Astrocyte (in vitro differentiated cells and primary cell): ENCODE data around the gene WNT7B. TPM values are rescaled to one million over a fixed set of nuclear protein-coding genes. Genes with fewer than 3 reads are reported as not detected.

Source experiments
- DNase-seq: peaks from one replicate; pipeline ENCODE4 v3.0.0-alpha.2; 2010; ENCODE audit warnings: low read depth
- FAIRE-seq: peaks from 2 replicates; lab custom pipeline; 2011; peaks lifted over from hg19 to GRCh38; lab: Jason Lieb, UNC
- H2AFZ ChIP-seq: 2 replicates; pipeline ENCODE4 v1.6.0; 2012; ENCODE audit warnings: low read depth, low read length, inconsistent platforms
- H3K27ac ChIP-seq: 2 replicates; pipeline ENCODE4 v1.5.1; 2011; ENCODE audit warnings: low read depth, low read length, inconsistent platforms
- H3K27me3 ChIP-seq: 2 replicates; pipeline ENCODE4 v1.6.0; 2011; ENCODE audit warnings: low read length, inconsistent platforms; ENCODE audit not compliant: insufficient read depth
- H3K36me3 ChIP-seq: 2 replicates; pipeline ENCODE4 v1.5.1; 2011; ENCODE audit warnings: low read length, inconsistent platforms; ENCODE audit not compliant: insufficient read depth
- H3K4me1 ChIP-seq: 2 replicates; pipeline ENCODE4 v1.5.1; 2011; ENCODE audit warnings: low read length, inconsistent platforms; ENCODE audit not compliant: insufficient read depth
- H3K4me2 ChIP-seq: 2 replicates; pipeline ENCODE4 v1.6.0; 2012; ENCODE audit warnings: low read length, inconsistent platforms
- H3K4me3 ChIP-seq: 2 replicates; pipeline ENCODE4 v1.5.1; 2011; ENCODE audit warnings: low read depth, mild to moderate bottlenecking, low read length, inconsistent platforms; ENCODE audit not compliant: insufficient read depth
- H3K79me2 ChIP-seq: 2 replicates; pipeline ENCODE4 v1.6.0; 2012; ENCODE audit warnings: mild to moderate bottlenecking, low read length, inconsistent platforms; ENCODE audit not compliant: insufficient read depth
- H3K9ac ChIP-seq: 2 replicates; pipeline ENCODE4 v1.6.0; 2012; ENCODE audit warnings: mild to moderate bottlenecking, low read length, inconsistent platforms
- H3K9me3 ChIP-seq: 2 replicates; pipeline ENCODE4 v1.5.1; 2012; ENCODE audit warnings: low read depth, mild to moderate bottlenecking, low read length, inconsistent platforms; ENCODE audit not compliant: insufficient read depth
- H4K20me1 ChIP-seq: 2 replicates; pipeline ENCODE4 v1.6.0; 2012; ENCODE audit warnings: low read length, inconsistent platforms; ENCODE audit not compliant: insufficient read depth
- H3K27ac Mint-ChIP-seq: one replicate; pipeline ENCODE4 v1.8.0; 2021; ENCODE audit warnings: mild to moderate bottlenecking, mixed read lengths; ENCODE audit not compliant: unreplicated experiment
- H3K27me3 Mint-ChIP-seq: one replicate; pipeline ENCODE4 v1.8.0; 2021; ENCODE audit warnings: low read depth, mixed read lengths; ENCODE audit not compliant: unreplicated experiment
- H3K36me3 Mint-ChIP-seq: one replicate; pipeline ENCODE4 v1.8.0; 2021; ENCODE audit warnings: low read depth, mixed read lengths; ENCODE audit not compliant: unreplicated experiment
- H3K4me1 Mint-ChIP-seq: one replicate; pipeline ENCODE4 v1.8.0; 2021; ENCODE audit warnings: low read depth, mixed read lengths; ENCODE audit not compliant: unreplicated experiment
- H3K4me3 Mint-ChIP-seq: one replicate; pipeline ENCODE4 v1.8.0; 2021; ENCODE audit warnings: mild to moderate bottlenecking, moderate library complexity, mixed read lengths; ENCODE audit not compliant: unreplicated experiment
- H3K9me3 Mint-ChIP-seq: one replicate; pipeline ENCODE4 v1.8.0; 2021; ENCODE audit warnings: mild to moderate bottlenecking, mixed read lengths; ENCODE audit not compliant: unreplicated experiment
- EZH2 ChIP-seq: IDR thresholded peaks from 2 replicates; pipeline ENCODE4 v1.6.1; 2012; ENCODE audit warnings: mild to moderate bottlenecking, low read length, inconsistent platforms; ENCODE audit not compliant: insufficient read depth
- total RNA-seq: library from RNA; stranded (reverse); gene quantifications from 2 replicates; pipeline ENCODE4 v1.2.1, GENCODE V29; 2021
- TF ChIP-seq, protein P1 (sequence below): IDR thresholded peaks from 2 replicates; pipeline ENCODE4 v1.5.1; 2011; ENCODE audit warnings: low read depth, mild to moderate bottlenecking, inconsistent platforms, low read length, moderate library complexity; ENCODE audit not compliant: insufficient read depth

Gene WNT7B
- total RNA-seq, 1 donor from 2014 or later, result 1.7 TPM

DNA sequence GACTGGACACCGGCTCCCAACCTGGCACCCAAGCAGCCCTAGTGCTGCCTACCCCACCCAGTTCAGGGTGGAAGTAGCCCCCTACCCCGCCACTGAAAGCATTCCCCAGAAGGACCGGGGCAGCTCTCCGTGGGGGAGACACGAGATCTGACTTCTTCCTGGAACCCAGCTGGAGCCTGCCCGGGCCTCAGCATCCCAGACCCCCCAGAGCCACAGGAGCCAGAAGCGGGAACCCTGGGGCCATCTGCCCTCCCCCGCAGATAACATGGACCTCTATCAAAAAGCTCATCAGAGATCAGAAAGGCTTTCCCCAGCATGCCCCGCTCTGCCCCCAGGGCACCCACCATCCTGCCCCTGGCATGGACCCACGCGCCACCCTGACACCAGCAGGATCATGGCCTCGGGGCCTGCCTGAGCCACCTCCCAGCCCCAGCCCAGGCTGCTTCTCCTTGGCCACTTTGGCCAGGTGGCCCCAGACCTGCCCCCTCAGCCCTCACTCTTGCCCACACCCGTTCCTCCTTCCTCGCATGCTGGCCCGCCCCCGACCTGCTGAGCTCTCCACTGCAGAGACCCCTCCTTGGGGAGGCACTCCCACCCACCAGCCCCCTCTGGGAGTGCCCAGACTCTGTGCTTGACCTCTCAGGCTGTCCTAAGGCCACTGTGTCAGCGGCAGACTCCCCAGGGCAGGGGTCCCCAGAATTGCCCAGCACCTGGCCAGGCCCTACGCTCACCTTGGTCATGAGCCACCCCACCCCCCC, 17.1 kb downstream of the WNT7B start:
- Histone ChIP-seq H3K4me3 (no peak overlapping the region), H3K79me2 (peaks cover 97% of the 10 kb centered on the region), H2AFZ (no peak overlapping the region), H3K27me3 (no peaks in the 10 kb centered on the region), H4K20me1 (peaks cover 91% of the 10 kb centered on the region), H3K9ac (no peak overlapping the region), H3K27ac (no peak overlapping the region), H3K36me3 (no peaks in the 10 kb centered on the region), H3K9me3 (no peaks in the 10 kb centered on the region), H3K4me2 (no peak overlapping the region), H3K4me1 (peaks cover 2% of the 10 kb centered on the region)
- Mint-ChIP-seq H3K9me3 (no peaks in the 10 kb centered on the region), H3K27me3 (peaks cover 18% of the 10 kb centered on the region), H3K4me3 (no peak overlapping the region), H3K27ac (no peak overlapping the region), H3K36me3 (no peaks in the 10 kb centered on the region), H3K4me1 (no peaks in the 10 kb centered on the region)
- FAIRE-seq (no peak), DNase-seq (no peak)
- no peak for TF ChIP-seq EZH2
- TF ChIP-seq, protein P1, sequence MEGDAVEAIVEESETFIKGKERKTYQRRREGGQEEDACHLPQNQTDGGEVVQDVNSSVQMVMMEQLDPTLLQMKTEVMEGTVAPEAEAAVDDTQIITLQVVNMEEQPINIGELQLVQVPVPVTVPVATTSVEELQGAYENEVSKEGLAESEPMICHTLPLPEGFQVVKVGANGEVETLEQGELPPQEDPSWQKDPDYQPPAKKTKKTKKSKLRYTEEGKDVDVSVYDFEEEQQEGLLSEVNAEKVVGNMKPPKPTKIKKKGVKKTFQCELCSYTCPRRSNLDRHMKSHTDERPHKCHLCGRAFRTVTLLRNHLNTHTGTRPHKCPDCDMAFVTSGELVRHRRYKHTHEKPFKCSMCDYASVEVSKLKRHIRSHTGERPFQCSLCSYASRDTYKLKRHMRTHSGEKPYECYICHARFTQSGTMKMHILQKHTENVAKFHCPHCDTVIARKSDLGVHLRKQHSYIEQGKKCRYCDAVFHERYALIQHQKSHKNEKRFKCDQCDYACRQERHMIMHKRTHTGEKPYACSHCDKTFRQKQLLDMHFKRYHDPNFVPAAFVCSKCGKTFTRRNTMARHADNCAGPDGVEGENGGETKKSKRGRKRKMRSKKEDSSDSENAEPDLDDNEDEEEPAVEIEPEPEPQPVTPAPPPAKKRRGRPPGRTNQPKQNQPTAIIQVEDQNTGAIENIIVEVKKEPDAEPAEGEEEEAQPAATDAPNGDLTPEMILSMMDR, result no peak

DNA sequence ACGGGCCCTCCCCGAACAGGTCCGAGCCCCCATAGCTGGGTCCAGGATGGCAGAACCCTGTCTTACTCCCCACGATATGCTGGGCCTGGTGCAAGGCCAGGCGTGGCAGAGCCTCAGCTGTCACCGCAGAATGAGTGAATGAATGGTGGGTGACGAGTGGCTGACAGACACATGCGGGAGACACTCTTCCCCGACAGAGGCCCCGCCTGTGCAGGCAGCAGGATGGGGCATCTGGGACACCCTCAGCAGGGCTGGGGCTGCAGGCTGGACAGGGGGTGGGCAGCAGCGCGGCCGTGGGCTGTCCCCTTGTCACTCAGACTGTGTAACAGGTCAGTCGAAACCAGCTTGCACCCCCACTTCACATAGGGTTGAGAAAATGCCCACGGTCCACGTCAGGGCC, 18.0 kb downstream of the WNT7B start:
- no peak overlapping the region for H3K4me2 ChIP-seq
- no peak overlapping the region for H2AFZ ChIP-seq
- H3K36me3 ChIP-seq, result no peaks in the 10 kb centered on the region
- TF ChIP-seq, protein P1, result no peak
- TF ChIP-seq EZH2, result no peak
- peaks cover 97% of the 10 kb centered on the region for H3K79me2 ChIP-seq
- no peak for FAIRE-seq
- H3K27me3 ChIP-seq, result no peaks in the 10 kb centered on the region
- no peaks in the 10 kb centered on the region for H3K36me3 Mint-ChIP-seq
- no peaks in the 10 kb centered on the region for H3K4me1 Mint-ChIP-seq
- H3K4me3 ChIP-seq, result no peak overlapping the region
- H4K20me1 ChIP-seq, result peaks cover 89% of the 10 kb centered on the region
- no peak for DNase-seq
- peaks cover 2% of the 10 kb centered on the region for H3K4me1 ChIP-seq
- H3K9me3 ChIP-seq, result no peaks in the 10 kb centered on the region
- H3K27ac Mint-ChIP-seq, result no peak overlapping the region
- H3K9me3 Mint-ChIP-seq, result no peaks in the 10 kb centered on the region
- no peak overlapping the region for H3K4me3 Mint-ChIP-seq
- no peak overlapping the region for H3K27ac ChIP-seq
- H3K27me3 Mint-ChIP-seq, result peaks cover 17% of the 10 kb centered on the region
- H3K9ac ChIP-seq, result no peak overlapping the region

DNA sequence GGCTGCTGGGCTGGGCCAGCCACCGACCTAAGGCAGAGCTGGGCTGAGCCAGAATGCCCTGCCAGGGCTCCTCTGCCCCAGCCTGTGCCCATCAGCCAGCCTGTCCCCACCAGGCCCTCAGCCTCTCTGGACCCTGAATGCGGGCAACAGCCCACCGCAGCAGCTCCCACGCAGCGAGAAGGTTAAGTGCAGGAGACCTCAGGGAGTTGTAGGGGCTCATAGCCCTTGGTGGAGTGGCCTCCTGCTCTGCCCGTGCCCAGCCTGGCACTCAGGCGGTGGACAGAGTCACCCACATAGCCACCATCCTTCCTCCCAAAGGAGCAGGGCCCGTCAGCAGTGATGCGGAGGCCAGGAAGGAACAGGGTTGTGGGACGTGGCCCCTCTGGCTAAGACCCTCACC, 19.1 kb downstream of the WNT7B start:
- H3K27me3 Mint-ChIP-seq, result peaks cover 23% of the 10 kb centered on the region
- no peaks in the 10 kb centered on the region for H3K9me3 ChIP-seq
- no peaks in the 10 kb centered on the region for H3K27me3 ChIP-seq
- peaks cover 2% of the 10 kb centered on the region for H3K4me1 ChIP-seq
- TF ChIP-seq, protein P1, result no peak
- no peak for TF ChIP-seq EZH2
- H2AFZ ChIP-seq, result no peak overlapping the region
- H3K9me3 Mint-ChIP-seq, result no peaks in the 10 kb centered on the region
- H3K4me3 ChIP-seq, result no peak overlapping the region
- peaks cover 97% of the 10 kb centered on the region for H3K79me2 ChIP-seq
- H3K4me2 ChIP-seq, result no peak overlapping the region
- FAIRE-seq, result no peak
- no peaks in the 10 kb centered on the region for H3K4me1 Mint-ChIP-seq
- H4K20me1 ChIP-seq, result peaks cover 88% of the 10 kb centered on the region
- peaks cover 3% of the 10 kb centered on the region for H3K36me3 Mint-ChIP-seq
- no peaks in the 10 kb centered on the region for H3K36me3 ChIP-seq
- H3K9ac ChIP-seq, result no peak overlapping the region
- no peak for DNase-seq
- no peak overlapping the region for H3K27ac ChIP-seq
- no peak overlapping the region for H3K4me3 Mint-ChIP-seq
- no peak overlapping the region for H3K27ac Mint-ChIP-seq
